DND-41 (cell line): ENCODE data around the gene MLLT1.

ENCODE experiments used
- EZH2 ChIP-seq: IDR thresholded peaks from 3 replicates; pipeline ENCODE4 v1.6.1; 2012; ENCODE audit warnings: borderline replicate concordance, low read depth, mild to moderate bottlenecking, moderate library complexity, low read length, inconsistent platforms; ENCODE audit not compliant: severe bottlenecking
- TF ChIP-seq, protein P1 (sequence below): IDR thresholded peaks from 2 replicates; pipeline ENCODE4 v1.5.1; 2012; ENCODE audit warnings: borderline replicate concordance, low read length, moderate library complexity, mild to moderate bottlenecking; ENCODE audit not compliant: poor library complexity, severe bottlenecking; ENCODE audit errors: extremely low read depth

DNA sequence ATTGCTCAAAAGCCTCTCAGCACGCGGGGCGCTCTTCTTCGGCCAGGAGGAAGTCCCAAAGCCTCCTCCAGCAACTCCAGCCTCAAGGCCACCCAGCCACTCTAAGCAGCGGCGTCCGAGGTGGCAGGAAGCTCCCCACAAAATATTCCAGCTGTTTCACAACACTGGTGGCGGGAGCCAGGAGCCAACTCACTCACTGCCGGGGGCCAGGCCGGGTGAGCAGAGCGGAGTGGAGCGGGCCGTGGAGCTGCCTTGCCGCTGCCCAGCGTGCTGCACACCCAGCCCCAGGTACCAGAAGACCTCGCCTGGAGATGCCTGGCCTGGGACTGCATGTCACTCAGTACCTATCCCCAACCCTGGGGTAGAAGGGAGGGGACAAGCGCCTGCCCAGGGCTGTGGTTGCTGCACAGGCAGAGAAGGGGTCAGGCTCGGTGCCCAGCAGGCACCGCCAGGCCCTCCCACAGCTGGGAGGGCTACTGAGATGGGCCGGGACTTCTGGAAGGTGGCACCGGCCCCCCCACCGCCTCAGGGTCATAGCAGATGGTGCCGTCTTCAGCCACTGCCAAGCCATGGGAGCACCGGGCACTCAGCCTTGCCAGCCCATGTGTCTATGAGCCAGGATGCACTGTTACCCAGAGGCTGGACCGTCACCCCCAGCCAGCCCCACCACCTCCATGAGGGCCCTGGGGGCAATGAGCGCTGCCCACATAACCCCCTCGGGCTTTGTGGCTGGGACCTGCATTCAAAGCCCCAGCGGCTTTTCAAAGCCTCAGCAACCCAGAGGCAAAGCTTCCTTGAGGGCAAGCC is 59.2 kb downstream of the MLLT1 start:
- TF ChIP-seq, protein P1, sequence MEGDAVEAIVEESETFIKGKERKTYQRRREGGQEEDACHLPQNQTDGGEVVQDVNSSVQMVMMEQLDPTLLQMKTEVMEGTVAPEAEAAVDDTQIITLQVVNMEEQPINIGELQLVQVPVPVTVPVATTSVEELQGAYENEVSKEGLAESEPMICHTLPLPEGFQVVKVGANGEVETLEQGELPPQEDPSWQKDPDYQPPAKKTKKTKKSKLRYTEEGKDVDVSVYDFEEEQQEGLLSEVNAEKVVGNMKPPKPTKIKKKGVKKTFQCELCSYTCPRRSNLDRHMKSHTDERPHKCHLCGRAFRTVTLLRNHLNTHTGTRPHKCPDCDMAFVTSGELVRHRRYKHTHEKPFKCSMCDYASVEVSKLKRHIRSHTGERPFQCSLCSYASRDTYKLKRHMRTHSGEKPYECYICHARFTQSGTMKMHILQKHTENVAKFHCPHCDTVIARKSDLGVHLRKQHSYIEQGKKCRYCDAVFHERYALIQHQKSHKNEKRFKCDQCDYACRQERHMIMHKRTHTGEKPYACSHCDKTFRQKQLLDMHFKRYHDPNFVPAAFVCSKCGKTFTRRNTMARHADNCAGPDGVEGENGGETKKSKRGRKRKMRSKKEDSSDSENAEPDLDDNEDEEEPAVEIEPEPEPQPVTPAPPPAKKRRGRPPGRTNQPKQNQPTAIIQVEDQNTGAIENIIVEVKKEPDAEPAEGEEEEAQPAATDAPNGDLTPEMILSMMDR = no peak
- TF ChIP-seq EZH2 = no peak
